ENCODE results near the gene HDAC11. TPM values are rescaled to one million over a fixed set of nuclear protein-coding genes. Genes with fewer than 3 reads are reported as not detected.

HDAC11 gene
- total and polyA plus RNA-seq, 10 of the 15 experiments (the other 5 are each of a cell fraction or from before 2014, with no cell fraction given), result 0.04 to 0.76 (median 0.22) TPM; not detected in 1

- no peak for TF ChIP-seq ZBTB11 (CRISPR knock-in tag; IDR thresholded peaks at IDR 0.05)
- TF ChIP-seq FOS (IDR thresholded peaks at IDR 0.05; ENCODE audit: borderline replicate concordance, extremely low read depth, insufficient read length), result no peak
- no peak for TF ChIP-seq ZNF207 (IDR thresholded peaks at IDR 0.05; ENCODE audit: borderline replicate concordance)
- TF ChIP-seq E2F4 (IDR thresholded peaks at IDR 0.05; ENCODE audit: low read depth, low read length), result no peak
- TF ChIP-seq YBX1 (IDR thresholded peaks at IDR 0.05), result no peak
- no peak for TF ChIP-seq ATF2 (IDR thresholded peaks at IDR 0.05; ENCODE audit: low read length)
Observed at GRCh38 chr3:13536832-13537231, 56.7 kb downstream of the HDAC11 start (continued).
